ENCODE measurements around the gene RABEPK. TPM values are rescaled to one million over a fixed set of nuclear protein-coding genes. Genes with fewer than 3 reads are reported as not detected.

RABEPK gene
- total RNA-seq, 1 donor from 2014 or later = 10.0 TPM

- TF ChIP-seq CTCF (IDR thresholded peaks at IDR 0.05) = no peak
- Histone ChIP-seq H3K27ac (peak overlapping the region; percentile 99), H3K4me3 (peak overlapping the region; percentile 83), H3K4me1 (peaks cover 26% of the 10 kb centered on the region), H3K27me3 (no peaks in the 10 kb centered on the region), H3K9me3 (no peaks in the 10 kb centered on the region), H3K36me3 (peaks cover 32% of the 10 kb centered on the region)
- peak; percentile 1 for ATAC-seq
- intact Hi-C loops (cut with DNase I) = no loop called here
- peak; percentile 66 for DNase-seq
Measured at GRCh38 chr9:125241863-125242739, 41.8 kb downstream of the RABEPK start.

- ATAC-seq (no peak), DNase-seq (peak; percentile 41)
- no peak overlapping the region for H3K27ac ChIP-seq
- intact Hi-C loops (cut with DNase I) = no loop called here
- no peaks in the 10 kb centered on the region for H3K27me3 ChIP-seq
- H3K9me3 ChIP-seq = no peaks in the 10 kb centered on the region
- H3K36me3 ChIP-seq = peaks cover 15% of the 10 kb centered on the region
- no peak overlapping the region for H3K4me3 ChIP-seq
- peaks cover 9% of the 10 kb centered on the region for H3K4me1 ChIP-seq
- no peak for TF ChIP-seq CTCF (IDR thresholded peaks at IDR 0.05)
Measured at GRCh38 chr9:125243792-125244260, 43.5 kb downstream of the RABEPK start.

- H3K36me3 ChIP-seq = no peaks in the 10 kb centered on the region
- no peaks in the 10 kb centered on the region for H3K9me3 ChIP-seq
- no peaks in the 10 kb centered on the region for H3K27me3 ChIP-seq
- peak; percentile 1 for DNase-seq
- intact Hi-C loops (cut with DNase I) = no loop called here
- H3K4me3 ChIP-seq = no peak overlapping the region
- no peak overlapping the region for H3K27ac ChIP-seq
- no peaks in the 10 kb centered on the region for H3K4me1 ChIP-seq
- no peak for ATAC-seq
- TF ChIP-seq CTCF (IDR thresholded peaks at IDR 0.05) = no peak
Measured at GRCh38 chr9:125246261-125246667, 45.9 kb downstream of the RABEPK start.

- intact Hi-C loops (cut with DNase I) = no loop called here
- Histone ChIP-seq H3K4me1 (no peaks in the 10 kb centered on the region), H3K9me3 (no peaks in the 10 kb centered on the region), H3K36me3 (no peaks in the 10 kb centered on the region), H3K27ac (no peak overlapping the region), H3K27me3 (no peaks in the 10 kb centered on the region), H3K4me3 (no peak overlapping the region)
- no peak for ATAC-seq
- DNase-seq = no peak
- no peak for TF ChIP-seq CTCF (IDR thresholded peaks at IDR 0.05)
Measured at GRCh38 chr9:125254231-125254630, 53.9 kb downstream of the RABEPK start.

DNA sequence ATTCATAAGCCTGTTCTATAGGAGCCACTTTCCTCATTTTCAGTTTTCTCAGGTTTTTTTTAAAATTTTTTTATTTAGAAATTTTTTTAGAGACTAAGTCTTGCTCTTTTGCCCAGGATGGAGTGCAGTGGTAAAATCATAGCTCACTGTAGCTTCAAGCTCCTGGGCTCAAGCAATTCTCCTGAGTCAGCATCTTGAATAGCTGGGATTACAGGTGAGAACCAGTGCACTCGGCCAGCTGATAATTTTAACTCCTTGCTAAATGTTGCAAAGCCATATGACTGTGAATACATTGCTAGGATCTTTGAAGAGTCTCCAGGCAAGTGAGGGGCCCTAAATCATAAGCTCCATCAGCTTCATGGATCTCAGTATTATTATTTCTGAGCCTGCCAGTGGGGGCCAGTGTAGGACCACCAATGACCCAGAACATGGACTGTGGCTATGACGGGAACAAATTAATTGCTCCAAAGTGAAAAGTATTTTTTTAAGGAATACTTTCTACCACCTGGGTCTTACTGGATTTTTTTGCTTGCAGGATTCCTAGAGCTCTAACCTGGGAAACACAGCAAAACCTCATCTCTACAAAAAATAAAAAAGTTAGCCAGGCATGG is 55.5 kb downstream of the RABEPK start:
- no peaks in the 10 kb centered on the region for H3K9me3 ChIP-seq
- intact Hi-C loops (cut with DNase I) = no loop called here
- no peak overlapping the region for H3K27ac ChIP-seq
- H3K36me3 ChIP-seq = no peaks in the 10 kb centered on the region
- H3K27me3 ChIP-seq = no peaks in the 10 kb centered on the region
- no peak overlapping the region for H3K4me3 ChIP-seq
- ATAC-seq = peak; percentile 69
- no peak for DNase-seq
- TF ChIP-seq CTCF (IDR thresholded peaks at IDR 0.05) = peak; percentile 19
- H3K4me1 ChIP-seq = no peaks in the 10 kb centered on the region
